SK-N-SH treated with all-trans-retinoic acid at 6 μM for 48 hours (cell line): ENCODE results near the gene DCHS2.

ENCODE experiments used
- ATAC-seq: fragments of 200-7000 bp; cut with Tn5 transposase; 3 replicates; pipeline ENCODE4 v1.9.1; 2020; ENCODE audit warnings: mild to moderate bottlenecking, moderate library complexity
- ARNTL ChIP-seq: fragments of 450-650 bp; formaldehyde crosslinking; IDR thresholded peaks from 2 replicates; pipeline ENCODE4 v1.5.0; 2020; ENCODE audit warnings: low read depth, mild to moderate bottlenecking, moderate library complexity, borderline replicate concordance
- BACH2 ChIP-seq: fragments of 250-450 bp; sonication (Bioruptor Pico); IDR thresholded peaks from 2 replicates; pipeline ENCODE4 v1.9.0; 2021; ENCODE audit warnings: mild to moderate bottlenecking, borderline replicate concordance
- ESRRG ChIP-seq: fragments of 250-450 bp; sonication (Bioruptor Pico); IDR thresholded peaks from 2 replicates; pipeline ENCODE4 v1.6.1; 2021; ENCODE audit warnings: mild to moderate bottlenecking
- GLIS3 ChIP-seq: fragments of 250-450 bp; sonication (Bioruptor Pico); IDR thresholded peaks from 2 replicates; pipeline ENCODE4 v1.5.0; 2020; ENCODE audit warnings: mild to moderate bottlenecking, moderate library complexity
- OSR1 ChIP-seq: fragments of 250-450 bp; sonication (Bioruptor Pico); IDR thresholded peaks from 2 replicates; pipeline ENCODE4 v1.8.0; 2022; ENCODE audit warnings: moderate library complexity, mild to moderate bottlenecking, inconsistent platforms
- PPARA ChIP-seq: fragments of 250-450 bp; sonication (Bioruptor Pico); IDR thresholded peaks from 2 replicates; pipeline ENCODE4 v1.5.0; 2020; ENCODE audit warnings: mild to moderate bottlenecking, borderline replicate concordance
- RARB ChIP-seq: fragments of 250-450 bp; sonication (Bioruptor Pico); IDR thresholded peaks from 2 replicates; pipeline ENCODE4 v1.8.0; 2021; ENCODE audit warnings: mild to moderate bottlenecking, moderate library complexity
- SNAI2 ChIP-seq: fragments of 250-450 bp; sonication (Bioruptor Pico); IDR thresholded peaks from 2 replicates; pipeline ENCODE4 v1.5.0; 2020; ENCODE audit warnings: mild to moderate bottlenecking, moderate library complexity
- TCF4 ChIP-seq: fragments of 250-450 bp; sonication (Bioruptor Pico); IDR thresholded peaks from 2 replicates; pipeline ENCODE4 v1.8.0; 2021; ENCODE audit warnings: mild to moderate bottlenecking, moderate library complexity, borderline replicate concordance
- TOX ChIP-seq: fragments of 250-450 bp; sonication (Bioruptor Pico); IDR thresholded peaks from 2 replicates; pipeline ENCODE4 v1.8.0; 2021; ENCODE audit warnings: mild to moderate bottlenecking, moderate library complexity, borderline replicate concordance
- ZC3H10 ChIP-seq: fragments of 250-450 bp; sonication (Bioruptor Pico); IDR thresholded peaks from 2 replicates; pipeline ENCODE4 v1.5.1; 2021; ENCODE audit warnings: mild to moderate bottlenecking, moderate library complexity
- ZFP3 ChIP-seq: fragments of 250-450 bp; sonication (Bioruptor Pico); IDR thresholded peaks from 2 replicates; pipeline ENCODE4 v1.5.0; 2020; ENCODE audit warnings: mild to moderate bottlenecking, moderate library complexity
- ZFP30 ChIP-seq: fragments of 450-650 bp; formaldehyde crosslinking; IDR thresholded peaks from 2 replicates; pipeline ENCODE4 v1.5.0; 2022; ENCODE audit warnings: mild to moderate bottlenecking, moderate library complexity
- ZNF565 ChIP-seq: fragments of 450-650 bp; formaldehyde crosslinking; conservative IDR thresholded peaks from 2 replicates; pipeline ENCODE4 v1.5.0; 2020; ENCODE audit warnings: low read depth, mild to moderate bottlenecking, moderate library complexity
- ZNF70 ChIP-seq: fragments of 450-650 bp; formaldehyde crosslinking; IDR thresholded peaks from 2 replicates; pipeline ENCODE4 v1.5.0; 2020; ENCODE audit warnings: mild to moderate bottlenecking, moderate library complexity
- ZNF8 ChIP-seq: fragments of 450-650 bp; formaldehyde crosslinking; IDR thresholded peaks from 2 replicates; pipeline ENCODE4 v1.5.0; 2020; ENCODE audit warnings: mild to moderate bottlenecking, moderate library complexity
- TF ChIP-seq, protein P1 (sequence below): fragments of 250-450 bp; sonication (Bioruptor Pico); IDR thresholded peaks from 2 replicates; pipeline ENCODE4 v1.5.1; 2021; ENCODE audit warnings: mild to moderate bottlenecking, moderate library complexity
- TF ChIP-seq, protein P2 (sequence below): fragments of 250-450 bp; sonication (Bioruptor Pico); IDR thresholded peaks from 2 replicates; pipeline ENCODE4 v1.8.0; 2020; ENCODE audit warnings: mild to moderate bottlenecking, moderate library complexity, borderline replicate concordance
- TF ChIP-seq, protein P3 (sequence below): fragments of 250-450 bp; sonication (Bioruptor Pico); IDR thresholded peaks from 2 replicates; pipeline ENCODE4 v1.5.0; 2020; ENCODE audit warnings: mild to moderate bottlenecking, moderate library complexity
- TF ChIP-seq, protein P4 (sequence below): fragments of 250-450 bp; sonication (Bioruptor Pico); IDR thresholded peaks from 2 replicates; pipeline ENCODE4 v1.5.1; 2020; ENCODE audit warnings: low read depth, mild to moderate bottlenecking, moderate library complexity
- TF ChIP-seq, protein P5 (sequence below): fragments of 250-450 bp; sonication (Bioruptor Pico); IDR thresholded peaks from 2 replicates; pipeline ENCODE4 v1.8.0; 2021; ENCODE audit warnings: low read depth, mild to moderate bottlenecking, moderate library complexity, borderline replicate concordance

Gene DCHS2

DNA sequence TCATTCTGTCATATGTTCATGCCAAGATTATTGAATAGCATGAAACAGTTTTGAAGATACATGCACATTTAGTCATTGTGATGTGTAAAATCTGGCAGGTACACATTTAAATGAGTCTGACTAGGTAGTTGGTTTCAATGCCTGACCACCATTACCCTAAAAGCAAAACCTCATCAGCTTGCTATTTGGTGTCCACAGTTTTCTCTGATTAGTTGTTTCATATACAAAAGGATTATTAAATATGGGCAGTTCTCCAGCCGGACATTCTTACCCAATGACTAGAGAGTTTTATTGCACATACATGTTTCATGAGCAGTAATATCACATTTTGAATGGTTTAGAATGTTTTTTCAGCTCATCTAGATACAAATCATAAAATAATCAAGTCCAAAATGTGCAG is 23.7 kb downstream of the DCHS2 start:
- no peak for ATAC-seq
- TF ChIP-seq, protein P1, sequence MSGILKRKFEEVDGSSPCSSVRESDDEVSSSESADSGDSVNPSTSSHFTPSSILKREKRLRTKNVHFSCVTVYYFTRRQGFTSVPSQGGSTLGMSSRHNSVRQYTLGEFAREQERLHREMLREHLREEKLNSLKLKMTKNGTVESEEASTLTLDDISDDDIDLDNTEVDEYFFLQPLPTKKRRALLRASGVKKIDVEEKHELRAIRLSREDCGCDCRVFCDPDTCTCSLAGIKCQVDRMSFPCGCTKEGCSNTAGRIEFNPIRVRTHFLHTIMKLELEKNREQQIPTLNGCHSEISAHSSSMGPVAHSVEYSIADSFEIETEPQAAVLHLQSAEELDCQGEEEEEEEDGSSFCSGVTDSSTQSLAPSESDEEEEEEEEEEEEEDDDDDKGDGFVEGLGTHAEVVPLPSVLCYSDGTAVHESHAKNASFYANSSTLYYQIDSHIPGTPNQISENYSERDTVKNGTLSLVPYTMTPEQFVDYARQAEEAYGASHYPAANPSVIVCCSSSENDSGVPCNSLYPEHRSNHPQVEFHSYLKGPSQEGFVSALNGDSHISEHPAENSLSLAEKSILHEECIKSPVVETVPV (CRISPR knock-in tag), result no peak
- TF ChIP-seq ZFP30 (no peak), PPARA (CRISPR knock-in tag) (no peak), ZNF565 (CRISPR knock-in tag) (no peak), ZFP3 (CRISPR knock-in tag) (no peak), ZNF8 (CRISPR knock-in tag) (no peak), RARB (no peak), GLIS3 (no peak), TOX (CRISPR knock-in tag) (no peak), TCF4 (CRISPR knock-in tag) (no peak)
- TF ChIP-seq, protein P2, sequence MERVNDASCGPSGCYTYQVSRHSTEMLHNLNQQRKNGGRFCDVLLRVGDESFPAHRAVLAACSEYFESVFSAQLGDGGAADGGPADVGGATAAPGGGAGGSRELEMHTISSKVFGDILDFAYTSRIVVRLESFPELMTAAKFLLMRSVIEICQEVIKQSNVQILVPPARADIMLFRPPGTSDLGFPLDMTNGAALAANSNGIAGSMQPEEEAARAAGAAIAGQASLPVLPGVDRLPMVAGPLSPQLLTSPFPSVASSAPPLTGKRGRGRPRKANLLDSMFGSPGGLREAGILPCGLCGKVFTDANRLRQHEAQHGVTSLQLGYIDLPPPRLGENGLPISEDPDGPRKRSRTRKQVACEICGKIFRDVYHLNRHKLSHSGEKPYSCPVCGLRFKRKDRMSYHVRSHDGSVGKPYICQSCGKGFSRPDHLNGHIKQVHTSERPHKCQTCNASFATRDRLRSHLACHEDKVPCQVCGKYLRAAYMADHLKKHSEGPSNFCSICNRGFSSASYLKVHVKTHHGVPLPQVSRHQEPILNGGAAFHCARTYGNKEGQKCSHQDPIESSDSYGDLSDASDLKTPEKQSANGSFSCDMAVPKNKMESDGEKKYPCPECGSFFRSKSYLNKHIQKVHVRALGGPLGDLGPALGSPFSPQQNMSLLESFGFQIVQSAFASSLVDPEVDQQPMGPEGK (CRISPR knock-in tag), result no peak
- TF ChIP-seq, protein P3, sequence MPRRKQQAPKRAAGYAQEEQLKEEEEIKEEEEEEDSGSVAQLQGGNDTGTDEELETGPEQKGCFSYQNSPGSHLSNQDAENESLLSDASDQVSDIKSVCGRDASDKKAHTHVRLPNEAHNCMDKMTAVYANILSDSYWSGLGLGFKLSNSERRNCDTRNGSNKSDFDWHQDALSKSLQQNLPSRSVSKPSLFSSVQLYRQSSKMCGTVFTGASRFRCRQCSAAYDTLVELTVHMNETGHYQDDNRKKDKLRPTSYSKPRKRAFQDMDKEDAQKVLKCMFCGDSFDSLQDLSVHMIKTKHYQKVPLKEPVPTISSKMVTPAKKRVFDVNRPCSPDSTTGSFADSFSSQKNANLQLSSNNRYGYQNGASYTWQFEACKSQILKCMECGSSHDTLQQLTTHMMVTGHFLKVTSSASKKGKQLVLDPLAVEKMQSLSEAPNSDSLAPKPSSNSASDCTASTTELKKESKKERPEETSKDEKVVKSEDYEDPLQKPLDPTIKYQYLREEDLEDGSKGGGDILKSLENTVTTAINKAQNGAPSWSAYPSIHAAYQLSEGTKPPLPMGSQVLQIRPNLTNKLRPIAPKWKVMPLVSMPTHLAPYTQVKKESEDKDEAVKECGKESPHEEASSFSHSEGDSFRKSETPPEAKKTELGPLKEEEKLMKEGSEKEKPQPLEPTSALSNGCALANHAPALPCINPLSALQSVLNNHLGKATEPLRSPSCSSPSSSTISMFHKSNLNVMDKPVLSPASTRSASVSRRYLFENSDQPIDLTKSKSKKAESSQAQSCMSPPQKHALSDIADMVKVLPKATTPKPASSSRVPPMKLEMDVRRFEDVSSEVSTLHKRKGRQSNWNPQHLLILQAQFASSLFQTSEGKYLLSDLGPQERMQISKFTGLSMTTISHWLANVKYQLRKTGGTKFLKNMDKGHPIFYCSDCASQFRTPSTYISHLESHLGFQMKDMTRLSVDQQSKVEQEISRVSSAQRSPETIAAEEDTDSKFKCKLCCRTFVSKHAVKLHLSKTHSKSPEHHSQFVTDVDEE, result no peak
- TF ChIP-seq, protein P4, sequence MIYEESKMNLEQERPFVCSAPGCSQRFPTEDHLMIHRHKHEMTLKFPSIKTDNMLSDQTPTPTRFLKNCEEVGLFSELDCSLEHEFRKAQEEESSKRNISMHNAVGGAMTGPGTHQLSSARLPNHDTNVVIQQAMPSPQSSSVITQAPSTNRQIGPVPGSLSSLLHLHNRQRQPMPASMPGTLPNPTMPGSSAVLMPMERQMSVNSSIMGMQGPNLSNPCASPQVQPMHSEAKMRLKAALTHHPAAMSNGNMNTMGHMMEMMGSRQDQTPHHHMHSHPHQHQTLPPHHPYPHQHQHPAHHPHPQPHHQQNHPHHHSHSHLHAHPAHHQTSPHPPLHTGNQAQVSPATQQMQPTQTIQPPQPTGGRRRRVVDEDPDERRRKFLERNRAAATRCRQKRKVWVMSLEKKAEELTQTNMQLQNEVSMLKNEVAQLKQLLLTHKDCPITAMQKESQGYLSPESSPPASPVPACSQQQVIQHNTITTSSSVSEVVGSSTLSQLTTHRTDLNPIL (CRISPR knock-in tag), result no peak

DNA sequence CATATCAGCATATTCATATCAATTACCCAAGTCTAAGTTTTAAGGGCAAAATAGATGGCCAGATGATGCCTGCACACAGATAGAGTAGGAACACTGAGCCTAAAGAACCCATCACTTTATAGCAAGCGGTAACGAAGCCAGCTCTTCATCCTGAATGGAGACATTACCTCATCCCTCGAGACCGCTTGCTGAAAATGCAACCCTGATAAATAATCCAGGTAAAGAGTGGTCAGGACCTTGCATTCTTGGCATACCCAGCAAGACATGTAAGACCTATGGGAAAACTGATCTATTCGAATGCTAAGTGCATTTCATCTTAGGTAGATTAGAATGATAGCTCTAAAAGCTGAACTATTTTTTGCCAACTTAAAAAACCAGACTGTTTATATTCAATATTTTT is 25.3 kb downstream of the DCHS2 start:
- TF ChIP-seq ZC3H10 (CRISPR knock-in tag) (no peak), ZNF8 (CRISPR knock-in tag) (no peak), ZNF70 (no peak), TCF4 (CRISPR knock-in tag) (no peak), ZFP3 (CRISPR knock-in tag) (no peak), ESRRG (CRISPR knock-in tag) (no peak)
- TF ChIP-seq, protein P5, sequence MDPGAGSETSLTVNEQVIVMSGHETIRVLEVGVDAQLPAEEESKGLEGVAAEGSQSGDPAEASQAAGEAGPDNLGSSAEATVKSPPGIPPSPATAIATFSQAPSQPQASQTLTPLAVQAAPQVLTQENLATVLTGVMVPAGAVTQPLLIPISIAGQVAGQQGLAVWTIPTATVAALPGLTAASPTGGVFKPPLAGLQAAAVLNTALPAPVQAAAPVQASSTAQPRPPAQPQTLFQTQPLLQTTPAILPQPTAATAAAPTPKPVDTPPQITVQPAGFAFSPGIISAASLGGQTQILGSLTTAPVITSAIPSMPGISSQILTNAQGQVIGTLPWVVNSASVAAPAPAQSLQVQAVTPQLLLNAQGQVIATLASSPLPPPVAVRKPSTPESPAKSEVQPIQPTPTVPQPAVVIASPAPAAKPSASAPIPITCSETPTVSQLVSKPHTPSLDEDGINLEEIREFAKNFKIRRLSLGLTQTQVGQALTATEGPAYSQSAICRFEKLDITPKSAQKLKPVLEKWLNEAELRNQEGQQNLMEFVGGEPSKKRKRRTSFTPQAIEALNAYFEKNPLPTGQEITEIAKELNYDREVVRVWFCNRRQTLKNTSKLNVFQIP (CRISPR knock-in tag), result no peak
- TF ChIP-seq, protein P4 (CRISPR knock-in tag), result no peak
- no peak for ATAC-seq

DNA sequence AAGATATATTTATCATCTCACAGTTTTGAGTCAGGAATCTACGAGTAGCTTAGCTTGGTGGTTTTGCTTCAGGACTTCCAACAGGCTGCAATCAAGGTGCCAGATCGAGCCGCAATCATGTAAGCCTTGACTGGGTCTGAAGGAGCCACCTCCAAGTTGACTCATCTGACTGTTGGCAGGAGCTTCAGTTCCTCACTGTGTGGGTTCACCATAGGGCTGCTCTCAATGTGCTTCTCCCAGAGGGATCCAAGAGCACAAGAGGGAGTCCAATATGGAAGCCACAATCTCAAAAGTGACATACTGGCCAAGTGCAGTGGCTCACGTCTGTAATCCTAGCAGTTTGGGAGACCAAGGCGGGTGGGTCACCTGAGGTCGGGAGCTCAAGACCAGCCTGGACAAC is 26.5 kb downstream of the DCHS2 start:
- ATAC-seq, result no peak
- TF ChIP-seq RARB (no peak), OSR1 (CRISPR knock-in tag) (no peak), BACH2 (no peak)

DNA sequence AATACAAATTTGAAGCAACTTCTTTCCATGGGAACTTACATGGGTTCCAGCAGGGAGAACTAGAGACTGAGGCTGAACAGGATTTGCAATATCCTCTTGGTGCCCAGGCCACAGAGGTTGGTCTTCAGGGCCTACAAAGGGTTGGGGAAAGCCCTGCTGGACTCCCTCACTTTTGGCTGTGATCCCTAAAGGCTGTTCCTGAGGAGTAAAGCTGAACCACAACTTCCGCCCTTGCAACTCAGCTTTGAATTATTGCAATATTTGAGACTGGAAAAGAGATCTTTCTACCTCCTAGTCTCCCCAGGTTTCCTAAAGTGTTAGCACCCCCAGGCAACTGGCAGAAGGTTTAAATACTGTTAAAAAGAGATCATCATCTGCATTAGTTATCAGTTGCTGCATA is 26.9 kb downstream of the DCHS2 start:
- ATAC-seq, result no peak
- TF ChIP-seq, protein P3, result no peak
- TF ChIP-seq TCF4 (CRISPR knock-in tag), result no peak
- TF ChIP-seq RARB, result no peak
- no peak for TF ChIP-seq ESRRG (CRISPR knock-in tag)
- no peak for TF ChIP-seq ARNTL (CRISPR knock-in tag)
- TF ChIP-seq ZNF70, result no peak
- TF ChIP-seq, protein P1 (CRISPR knock-in tag), result no peak
- no peak for TF ChIP-seq SNAI2 (CRISPR knock-in tag)
